Activated CD8-positive, alpha-beta memory T cell treated with anti-CD3 and anti-CD28 coated beads, Interleukin-2, amount 50 U/mL, for 24 hours (primary cell): ENCODE data around the gene TEX30.
A peak's percentile ranks its signal among the peaks of the same experiment; 100 is the strongest.
"Not testable (repeated sequence)": the region's sequence is repeated elsewhere in the genome, so short reads cannot be mapped to it uniquely, and the experiment has no call there.

Source experiments
- DNase-seq: peaks from one replicate; pipeline ENCODE4 v3.0.0-alpha.2; 2020; ENCODE audit errors: extremely low read depth

Gene TEX30

GRCh38 chr13:102773441-102774213 lies at the start of gene TEX30:
Gene TEX30 (minus strand): TSS chr13:102773786. CDS start chr13:102770026, 3,760 bp downstream.
- peak; percentile 47 for DNase-seq

GRCh38 chr13:102817907-102818306 lies 44.3 kb upstream of the TEX30 start:
- DNase-seq, result no peak

- DNase-seq, result no peak
Observed at GRCh38 chr13:102817241-102817640, 43.7 kb upstream of the TEX30 start.

- DNase-seq, result no peak
Observed at GRCh38 chr13:102816708-102817107, 43.1 kb upstream of the TEX30 start.

GRCh38 chr13:102815788-102816187 lies 42.2 kb upstream of the TEX30 start:
- DNase-seq, result no peak

- DNase-seq, result no peak
Observed at GRCh38 chr13:102814793-102815192, 41.2 kb upstream of the TEX30 start.

GRCh38 chr13:102814025-102814607 lies 40.5 kb upstream of the TEX30 start:
- no peak for DNase-seq

- no peak for DNase-seq
Observed at GRCh38 chr13:102812611-102813287, 39.2 kb upstream of the TEX30 start.

GRCh38 chr13:102807699-102808098 lies 34.1 kb upstream of the TEX30 start:
- DNase-seq, result no peak

GRCh38 chr13:102805680-102806079 lies 32.1 kb upstream of the TEX30 start:
- no peak for DNase-seq

GRCh38 chr13:102800145-102801041 lies 26.8 kb upstream of the TEX30 start:
- peak; percentile 49 for DNase-seq

- DNase-seq, result no peak
Observed at GRCh38 chr13:102799426-102800144, 26.0 kb upstream of the TEX30 start.

GRCh38 chr13:102798581-102799425 lies 25.2 kb upstream of the TEX30 start, which contains the start of the genes BIVM and POGLUT2:
Gene BIVM (plus strand): TSS chr13:102799119. CDS start chr13:102807268, 8,149 bp downstream.
Gene POGLUT2 (minus strand): TSS chr13:102798976. CDS start chr13:102798670, 306 bp downstream.
- peak; percentile 66 for DNase-seq

- DNase-seq, result no peak
Observed at GRCh38 chr13:102793611-102794355, 20.2 kb upstream of the TEX30 start.

- no peak for DNase-seq
Observed at GRCh38 chr13:102792396-102792795, 18.8 kb upstream of the TEX30 start.

GRCh38 chr13:102788683-102789082 lies 15.1 kb upstream of the TEX30 start:
- DNase-seq, result no peak

- DNase-seq, result no peak
Observed at GRCh38 chr13:102784483-102784882, 10.9 kb upstream of the TEX30 start.

- DNase-seq, result no peak
Observed at GRCh38 chr13:102781591-102781990, 8.0 kb upstream of the TEX30 start.

- DNase-seq, result not testable (repeated sequence)
Observed at GRCh38 chr13:102780656-102781055, 7.1 kb upstream of the TEX30 start.
